H9 (cell line): ENCODE measurements around the gene KRT3. TPM values are rescaled to one million over a fixed set of nuclear protein-coding genes. Genes with fewer than 3 reads are reported as not detected.
"Not testable (repeated sequence)": the region's sequence is repeated elsewhere in the genome, so short reads cannot be mapped to it uniquely, and the experiment has no call there.

Experiments
- DNase-seq: peaks from one replicate; pipeline ENCODE4 v3.0.0-alpha.2; 2017
- H2AFZ ChIP-seq: one replicate; pipeline ENCODE4 v1.6.1; 2013; ENCODE audit warnings: mild to moderate bottlenecking, low read length, control low read depth, moderate library complexity
- H2AK5ac ChIP-seq: 2 replicates; pipeline ENCODE4 v1.6.1; 2013; ENCODE audit warnings: low read length, control low read depth, mixed read lengths; ENCODE audit not compliant: insufficient read length
- H2BK120ac ChIP-seq: one replicate; pipeline ENCODE4 v1.6.1; 2013; ENCODE audit warnings: low read depth, mild to moderate bottlenecking, low read length, control low read depth, inconsistent platforms; ENCODE audit not compliant: poor library complexity, severe bottlenecking
- H2BK12ac ChIP-seq: 2 replicates; pipeline ENCODE4 v1.6.1; 2013; ENCODE audit warnings: low read length, control low read depth, mixed read lengths, low read depth; ENCODE audit not compliant: insufficient read length
- H2BK15ac ChIP-seq: 2 replicates; pipeline ENCODE4 v1.6.1; 2013; ENCODE audit warnings: low read depth, low read length, control low read depth
- H2BK20ac ChIP-seq: one replicate; pipeline ENCODE4 v1.6.1; 2013; ENCODE audit warnings: low read depth, mild to moderate bottlenecking, low read length, control low read depth, inconsistent platforms; ENCODE audit not compliant: poor library complexity, severe bottlenecking
- H2BK5ac ChIP-seq: 2 replicates; pipeline ENCODE4 v1.6.1; 2013; ENCODE audit warnings: low read length, control low read depth, mixed read lengths; ENCODE audit not compliant: insufficient read length
- H3K14ac ChIP-seq: 2 replicates; pipeline ENCODE4 v1.6.1; 2013; ENCODE audit warnings: low read length, control low read depth; ENCODE audit not compliant: insufficient read depth
- H3K18ac ChIP-seq: 2 replicates; pipeline ENCODE4 v1.6.1; 2013; ENCODE audit warnings: low read depth, mild to moderate bottlenecking, mixed read lengths, low read length, control low read depth; ENCODE audit not compliant: insufficient read length
- H3K23ac ChIP-seq: 2 replicates; pipeline ENCODE4 v1.6.1; 2013; ENCODE audit warnings: low read length, control low read depth, mixed read lengths, low read depth; ENCODE audit not compliant: insufficient read length
- H3K23me2 ChIP-seq: 2 replicates; pipeline ENCODE4 v1.6.1; 2013; ENCODE audit warnings: low read depth, mild to moderate bottlenecking, mixed read lengths, low read length, control low read depth; ENCODE audit not compliant: insufficient read length, poor library complexity, severe bottlenecking
- H3K27ac ChIP-seq: 2 replicates; pipeline ENCODE4 v1.5.1; 2013; ENCODE audit warnings: low read length, control low read depth, mixed read lengths, low read depth; ENCODE audit not compliant: insufficient read length
- H3K27me3 ChIP-seq: 2 replicates; pipeline ENCODE4 v1.6.1; 2013; ENCODE audit warnings: low read length, control low read depth, inconsistent platforms; ENCODE audit not compliant: insufficient read depth
- H3K4ac ChIP-seq: 2 replicates; pipeline ENCODE4 v1.6.1; 2013; ENCODE audit warnings: low read depth, mild to moderate bottlenecking, control low read depth, inconsistent platforms, low read length, moderate library complexity
- H3K4me1 ChIP-seq: 2 replicates; pipeline ENCODE4 v1.6.1; 2013; ENCODE audit warnings: low read length, control low read depth, inconsistent platforms; ENCODE audit not compliant: insufficient read depth
- H3K4me2 ChIP-seq: 2 replicates; pipeline ENCODE4 v1.6.1; 2013; ENCODE audit warnings: low read length, control low read depth, mixed read lengths; ENCODE audit not compliant: insufficient read length, insufficient read depth
- H3K56ac ChIP-seq: 2 replicates; pipeline ENCODE4 v1.6.1; 2013; ENCODE audit warnings: low read depth, mild to moderate bottlenecking, mixed read lengths, low read length, control low read depth; ENCODE audit not compliant: insufficient read length
- H3K79me1 ChIP-seq: 2 replicates; pipeline ENCODE4 v1.6.1; 2013; ENCODE audit warnings: low read depth, mild to moderate bottlenecking, moderate library complexity, low read length, control low read depth, inconsistent platforms; ENCODE audit not compliant: insufficient read depth, poor library complexity, severe bottlenecking
- H3K79me2 ChIP-seq: 2 replicates; pipeline ENCODE4 v1.6.1; 2013; ENCODE audit warnings: low read length, control low read depth, inconsistent platforms; ENCODE audit not compliant: insufficient read depth
- H3K9ac ChIP-seq: 2 replicates; pipeline ENCODE4 v1.6.1; 2013; ENCODE audit warnings: low read length, control low read depth, mixed read lengths; ENCODE audit not compliant: insufficient read length; ENCODE audit errors: extremely low read depth
- H3K9me3 ChIP-seq: one replicate; pipeline ENCODE4 v1.6.1; 2013; ENCODE audit warnings: low read depth, low read length, inconsistent platforms; ENCODE audit not compliant: control insufficient read depth
- H3T11ph ChIP-seq: one replicate; pipeline ENCODE4 v1.6.1; 2013; ENCODE audit warnings: mild to moderate bottlenecking, low read length, control low read depth, inconsistent platforms
- H4K20me1 ChIP-seq: one replicate; pipeline ENCODE4 v1.6.1; 2013; ENCODE audit not compliant: control insufficient read depth, insufficient read length, insufficient read depth
- H4K5ac ChIP-seq: 2 replicates; pipeline ENCODE4 v1.6.1; 2013; ENCODE audit warnings: low read depth, mild to moderate bottlenecking, mixed read lengths, low read length, control low read depth; ENCODE audit not compliant: insufficient read length
- H4K8ac ChIP-seq: replicated peaks from 2 replicates; pipeline ENCODE4 v1.6.1; 2013; ENCODE audit warnings: low read length, control low read depth, mixed read lengths, low read depth; ENCODE audit not compliant: insufficient read length
- H4K91ac ChIP-seq: 2 replicates; pipeline ENCODE4 v1.6.1; 2013; ENCODE audit warnings: low read depth, mild to moderate bottlenecking, moderate library complexity, mixed read lengths, low read length, control low read depth; ENCODE audit not compliant: insufficient read length
- H3K27ac Mint-ChIP-seq, 3 experiments: 2 replicates in 2 of 3; 3 replicates in 1 of 3; pipeline ENCODE4 v1.8.0; 2020 to 2021; ENCODE audit warnings: mixed read lengths in 3 of 3, mild to moderate bottlenecking in 1 of 3, moderate library complexity in 1 of 3
- H3K27me3 Mint-ChIP-seq: 2 replicates; pipeline ENCODE4 v1.8.0; 2021; ENCODE audit warnings: low read depth, mild to moderate bottlenecking, moderate library complexity, mixed read lengths
- H3K36me3 Mint-ChIP-seq, 3 experiments: 2 replicates in 2 of 3; 3 replicates in 1 of 3; pipeline ENCODE4 v1.8.0; 2020 to 2021; ENCODE audit warnings: low read depth in 3 of 3, mixed read lengths in 3 of 3; ENCODE audit not compliant: insufficient read depth in 1 of 3
- H3K4me1 Mint-ChIP-seq, 2 experiments: 2 replicates each; pipeline ENCODE4 v1.8.0; 2020; ENCODE audit warnings: mixed read lengths in 2 of 2
- H3K4me3 Mint-ChIP-seq, 2 experiments: 2 replicates in 1 of 2; 3 replicates in 1 of 2; pipeline ENCODE4 v1.8.0; 2020 to 2021; ENCODE audit warnings: mild to moderate bottlenecking in 2 of 2, mixed read lengths in 2 of 2, moderate library complexity in 1 of 2
- H3K9me3 Mint-ChIP-seq, 2 experiments: 2 replicates in 1 of 2; 3 replicates in 1 of 2; pipeline ENCODE4 v1.8.0; 2020; ENCODE audit warnings: mild to moderate bottlenecking in 2 of 2, mixed read lengths in 2 of 2, moderate library complexity in 1 of 2
- WGBS: extraction: QIAGEN DNeasy Blood & Tissue Kit; methylation state at CpG from one replicate; pipeline ENCODE4 v1.1.7; 2013; ENCODE audit warnings: missing lambda C conversion rate, low lambda C conversion rate, mixed read lengths; ENCODE audit not compliant: insufficient read length; ENCODE audit errors: extremely low coverage; 5-methylcytosine and 5-hydroxymethylcytosine counted together
- total RNA-seq: library from RNA; stranded (reverse); gene quantifications from 2 replicates; pipeline ENCODE4 v1.2.1, GENCODE V29; 2021
- TF ChIP-seq, protein P1 (sequence below): fragments of 200-600 bp; sonication (generic); conservative IDR thresholded peaks from 3 replicates; pipeline ENCODE4 v1.8.0; 2021; ENCODE audit warnings: antibody characterized with exemption, mild to moderate bottlenecking

KRT3 gene
- total RNA-seq, 1 experiment from 2014 or later = not detected

DNA sequence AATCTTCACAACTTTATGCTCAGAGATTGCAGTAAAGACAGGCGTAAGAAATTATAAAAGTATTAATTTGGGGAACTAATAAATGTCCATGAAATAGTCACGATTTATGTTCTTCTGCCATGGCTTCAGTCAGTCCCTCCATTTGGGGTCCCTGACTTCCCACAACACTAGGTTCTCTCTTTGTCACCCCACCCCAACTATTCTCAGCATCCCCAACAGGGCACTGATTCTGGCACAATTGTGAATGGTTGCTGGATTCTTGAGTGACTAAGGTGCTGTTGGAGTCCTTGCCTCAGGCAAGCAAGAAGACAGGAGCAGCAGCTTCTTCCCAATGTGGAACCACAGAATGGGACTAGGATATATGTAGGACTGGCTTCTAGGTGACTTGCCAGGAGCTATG lies 34.1 kb downstream of the KRT3 start:
- Histone ChIP-seq H4K20me1 (no peaks in the 10 kb centered on the region), H2AK5ac (no peak overlapping the region), H3K18ac (no peak overlapping the region), H4K8ac (no peak overlapping the region), H3K9me3 (no peaks in the 10 kb centered on the region), H2BK20ac (no peak overlapping the region), H3K56ac (no peak overlapping the region), H3K27me3 (no peaks in the 10 kb centered on the region), H2BK15ac (no peak overlapping the region), H3K9ac (no peak overlapping the region), H4K91ac (no peak overlapping the region), H3K79me2 (no peaks in the 10 kb centered on the region), H3K79me1 (no peaks in the 10 kb centered on the region), H2AFZ (no peak overlapping the region), H3K27ac (no peak overlapping the region), H2BK120ac (no peak overlapping the region), H3K23me2 (no peaks in the 10 kb centered on the region), H3K4me2 (no peak overlapping the region), H4K5ac (no peak overlapping the region), H3K23ac (no peak overlapping the region), H3K4ac (no peak overlapping the region), H2BK12ac (no peak overlapping the region), H2BK5ac (no peak overlapping the region), H3K4me1 (no peaks in the 10 kb centered on the region), H3K14ac (no peak overlapping the region), H3T11ph (no peak overlapping the region)
- no peaks in the 10 kb centered on the region for H3K4me1 Mint-ChIP-seq
- peaks cover 0 to 3% (median 0%) of the 10 kb centered on the region in 3 experiments; a peak in 1 of 7 replicates for H3K36me3 Mint-ChIP-seq
- peaks cover 15% of the 10 kb centered on the region for H3K27me3 Mint-ChIP-seq
- H3K27ac Mint-ChIP-seq = no peak overlapping the region
- DNase-seq = no peak
- no CpG with 5 or more reads among the region's 2 CpGs for WGBS
- H3K9me3 Mint-ChIP-seq = peaks cover 17 to 32% of the 10 kb centered on the region in 2 experiments
- TF ChIP-seq, protein P1, sequence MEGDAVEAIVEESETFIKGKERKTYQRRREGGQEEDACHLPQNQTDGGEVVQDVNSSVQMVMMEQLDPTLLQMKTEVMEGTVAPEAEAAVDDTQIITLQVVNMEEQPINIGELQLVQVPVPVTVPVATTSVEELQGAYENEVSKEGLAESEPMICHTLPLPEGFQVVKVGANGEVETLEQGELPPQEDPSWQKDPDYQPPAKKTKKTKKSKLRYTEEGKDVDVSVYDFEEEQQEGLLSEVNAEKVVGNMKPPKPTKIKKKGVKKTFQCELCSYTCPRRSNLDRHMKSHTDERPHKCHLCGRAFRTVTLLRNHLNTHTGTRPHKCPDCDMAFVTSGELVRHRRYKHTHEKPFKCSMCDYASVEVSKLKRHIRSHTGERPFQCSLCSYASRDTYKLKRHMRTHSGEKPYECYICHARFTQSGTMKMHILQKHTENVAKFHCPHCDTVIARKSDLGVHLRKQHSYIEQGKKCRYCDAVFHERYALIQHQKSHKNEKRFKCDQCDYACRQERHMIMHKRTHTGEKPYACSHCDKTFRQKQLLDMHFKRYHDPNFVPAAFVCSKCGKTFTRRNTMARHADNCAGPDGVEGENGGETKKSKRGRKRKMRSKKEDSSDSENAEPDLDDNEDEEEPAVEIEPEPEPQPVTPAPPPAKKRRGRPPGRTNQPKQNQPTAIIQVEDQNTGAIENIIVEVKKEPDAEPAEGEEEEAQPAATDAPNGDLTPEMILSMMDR = no peak
- no peak overlapping the region for H3K4me3 Mint-ChIP-seq

DNA sequence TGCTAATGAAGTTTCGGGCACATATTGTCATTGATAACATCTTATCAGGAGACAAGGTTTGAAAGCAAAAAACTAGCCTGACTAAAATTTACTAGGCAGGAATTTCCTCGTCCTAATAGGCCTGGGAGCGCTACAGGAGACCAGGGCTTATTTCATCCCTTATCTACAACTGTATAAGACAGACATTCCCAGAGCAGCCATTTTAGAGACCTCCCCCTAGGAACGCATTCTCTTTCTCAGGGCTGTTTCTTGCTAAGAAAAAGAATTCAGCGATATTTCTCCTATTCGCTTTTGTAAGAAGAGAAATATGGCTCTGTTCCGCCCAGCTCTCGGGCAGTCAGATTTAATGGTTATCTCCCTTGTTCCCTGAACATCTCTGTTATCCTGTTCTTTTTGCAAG lies 34.7 kb downstream of the KRT3 start:
- H3K4me2 ChIP-seq, H3K9ac ChIP-seq, H3K27ac Mint-ChIP-seq, H2BK15ac ChIP-seq, H3K79me2 ChIP-seq, H3K27ac ChIP-seq, H3K9me3 ChIP-seq, H3K4me1 Mint-ChIP-seq, H3K79me1 ChIP-seq, H3T11ph ChIP-seq, H3K4ac ChIP-seq, H4K91ac ChIP-seq, H3K4me3 Mint-ChIP-seq, H3K56ac ChIP-seq, H3K27me3 ChIP-seq, H2BK5ac ChIP-seq, H2AK5ac ChIP-seq, H2AFZ ChIP-seq, H3K18ac ChIP-seq, H2BK120ac ChIP-seq, H4K20me1 ChIP-seq, H2BK20ac ChIP-seq, H3K23me2 ChIP-seq, H4K5ac ChIP-seq, DNase-seq, H3K4me1 ChIP-seq, H3K36me3 Mint-ChIP-seq, H4K8ac ChIP-seq, H3K23ac ChIP-seq, H2BK12ac ChIP-seq, H3K14ac ChIP-seq: not testable (repeated sequence)
- Mint-ChIP-seq H3K27me3 (peaks cover 14% of the 10 kb centered on the region), H3K9me3 (peaks cover 17 to 32% of the 10 kb centered on the region in 2 experiments)
- no CpG with 5 or more reads among the region's 8 CpGs for WGBS
